Esophagus muscularis mucosa (tissue), 4 donors: ENCODE results near the gene ARHGAP9. TPM values are rescaled to one million over a fixed set of nuclear protein-coding genes. Genes with fewer than 3 reads are reported as not detected.
A peak's percentile ranks its signal among the peaks of the same experiment; 100 is the strongest.

ENCODE experiments used
- DNase-seq: peaks from one replicate; pipeline ENCODE4 v3.0.0-alpha.2; 2017; ENCODE audit errors: extremely low spot score
- H3K27ac ChIP-seq, 4 donors: fragments of 200-600 bp; sonication (generic); replicated peaks in 1 of 4; 1 replicate in 3 of 4; 2 replicates in 1 of 4; pipeline ENCODE4 v1.5.1; 2016 to 2019; ENCODE audit warnings: mild to moderate bottlenecking in 1 of 4
- H3K27me3 ChIP-seq, 4 donors: fragments of 200-600 bp; sonication (generic); one replicate each; pipeline versions ENCODE4 v1.5.1 to v1.6.0; 2016 to 2019
- H3K36me3 ChIP-seq, 4 donors: fragments of 200-600 bp; sonication (generic); one replicate each; pipeline ENCODE4 v1.5.1; 2016 to 2019
- H3K4me1 ChIP-seq, 4 donors: fragments of 200-600 bp; sonication (generic); one replicate each; pipeline ENCODE4 v1.5.1; 2016 to 2019
- H3K4me3 ChIP-seq, 4 donors: fragments of 200-600 bp; sonication (generic); 1 replicate in 2 of 4; 2 replicates in 2 of 4; pipeline ENCODE4 v1.5.1; 2016 to 2019; ENCODE audit warnings: mild to moderate bottlenecking in 4 of 4, moderate library complexity in 1 of 4
- H3K9me3 ChIP-seq, 4 donors: fragments of 200-600 bp; sonication (generic); 1 replicate in 3 of 4; 2 replicates in 1 of 4; pipeline ENCODE4 v1.5.1; 2016 to 2019
- EP300 ChIP-seq: sonication (generic); formaldehyde crosslinking; IDR thresholded peaks from one replicate; pipeline ENCODE4 v1.6.1; 2017; ENCODE audit warnings: antibody characterized with exemption
- POLR2A ChIP-seq: fragments of 450-650 bp; IDR thresholded peaks from one replicate; pipeline ENCODE4 v1.6.1; 2017; ENCODE audit warnings: antibody characterized with exemption, moderate library complexity, mild to moderate bottlenecking, low read depth
- POLR2AphosphoS5 ChIP-seq, 2 donors: sonication (generic); formaldehyde crosslinking; IDR thresholded peaks; one replicate each; pipeline ENCODE4 v1.6.1; 2017; ENCODE audit warnings: antibody characterized with exemption in 2 of 2
- WGBS: methylation state at CpG from one replicate; pipeline ENCODE4 v1.1.5; 2018; 5-methylcytosine and 5-hydroxymethylcytosine counted together
- intact Hi-C: fragments of 100-400 bp; cut with DNase I; formaldehyde crosslinking; loops from one replicate; pipeline ENCODE4 v1.15.1; 2023
- total RNA-seq, 4 donors: library from RNA; depleted of rRNA; stranded (reverse); fragments of >200 nt; gene quantifications; one replicate each; pipeline versions ENCODE4 v1.1.0 to v1.2.1, GENCODE V29; 2016
- TF ChIP-seq, protein P1 (sequence below), 3 experiments: fragments of 200-600 bp in 2 of 3; fragments of 450-650 bp in 1 of 3; sonication (generic) in 2 of 3; IDR thresholded peaks; one replicate each; pipeline ENCODE4 v1.5.1; 2017 to 2019; ENCODE audit warnings: antibody characterized with exemption in 3 of 3, mild to moderate bottlenecking in 2 of 3, moderate library complexity in 1 of 3

Gene ARHGAP9
- total RNA-seq, 4 donors from 2014 or later, result 6.0 to 12.9 (median 8.8) TPM

GRCh38 chr12:57434517-57435223 lies 45.0 kb downstream of the ARHGAP9 start, which contains the start of gene INHBC:
INHBC (plus strand) TSS chr12:57434784; CDS start chr12:57434887, 103 bp downstream.
- H3K9me3 ChIP-seq, result no peaks in the 10 kb centered on the region
- intact Hi-C loops, result no loop called here
- no peak within 1 kb of the TSS for H3K4me3 ChIP-seq
- H3K27me3 ChIP-seq, result no peaks in the 10 kb centered on the region
- TF ChIP-seq EP300 (no peak), POLR2A (no peak), POLR2AphosphoS5 (IDR thresholded peaks at IDR 0.05) (no peak)
- TF ChIP-seq, protein P1, sequence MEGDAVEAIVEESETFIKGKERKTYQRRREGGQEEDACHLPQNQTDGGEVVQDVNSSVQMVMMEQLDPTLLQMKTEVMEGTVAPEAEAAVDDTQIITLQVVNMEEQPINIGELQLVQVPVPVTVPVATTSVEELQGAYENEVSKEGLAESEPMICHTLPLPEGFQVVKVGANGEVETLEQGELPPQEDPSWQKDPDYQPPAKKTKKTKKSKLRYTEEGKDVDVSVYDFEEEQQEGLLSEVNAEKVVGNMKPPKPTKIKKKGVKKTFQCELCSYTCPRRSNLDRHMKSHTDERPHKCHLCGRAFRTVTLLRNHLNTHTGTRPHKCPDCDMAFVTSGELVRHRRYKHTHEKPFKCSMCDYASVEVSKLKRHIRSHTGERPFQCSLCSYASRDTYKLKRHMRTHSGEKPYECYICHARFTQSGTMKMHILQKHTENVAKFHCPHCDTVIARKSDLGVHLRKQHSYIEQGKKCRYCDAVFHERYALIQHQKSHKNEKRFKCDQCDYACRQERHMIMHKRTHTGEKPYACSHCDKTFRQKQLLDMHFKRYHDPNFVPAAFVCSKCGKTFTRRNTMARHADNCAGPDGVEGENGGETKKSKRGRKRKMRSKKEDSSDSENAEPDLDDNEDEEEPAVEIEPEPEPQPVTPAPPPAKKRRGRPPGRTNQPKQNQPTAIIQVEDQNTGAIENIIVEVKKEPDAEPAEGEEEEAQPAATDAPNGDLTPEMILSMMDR (IDR thresholded peaks at IDR 0.05), result no peak
- H3K36me3 ChIP-seq, result no peaks in the 10 kb centered on the region
- DNase-seq, result no peak
- 55% methylated on average over 6 of the region's 8 CpGs for WGBS
- peaks cover 5 to 9% (median 8%) of the 10 kb centered on the region in 4 donors for H3K4me1 ChIP-seq
- H3K27ac ChIP-seq, result no peak within 1 kb of the TSS

GRCh38 chr12:57433370-57433769 lies 46.3 kb downstream of the ARHGAP9 start:
- H3K9me3 ChIP-seq, result no peaks in the 10 kb centered on the region
- H3K36me3 ChIP-seq, result no peaks in the 10 kb centered on the region
- H3K4me3 ChIP-seq, result no peak overlapping the region
- DNase-seq, result no peak
- no peak overlapping the region for H3K27ac ChIP-seq
- 93% methylated on average over 3 of the region's 3 CpGs for whole genome bisulfite sequencing
- H3K4me1 ChIP-seq, result peaks cover 12 to 18% (median 15%) of the 10 kb centered on the region in 4 donors
- no peaks in the 10 kb centered on the region for H3K27me3 ChIP-seq
- intact Hi-C loops, result no loop called here
- TF ChIP-seq EP300, result no peak
- TF ChIP-seq, protein P1 (IDR thresholded peaks at IDR 0.05), result no peak
- TF ChIP-seq POLR2A, result no peak
- TF ChIP-seq POLR2AphosphoS5 (IDR thresholded peaks at IDR 0.05), result no peak

GRCh38 chr12:57431654-57432188 lies 47.9 kb downstream of the ARHGAP9 start:
- no peak for DNase-seq
- no peaks in the 10 kb centered on the region for H3K9me3 ChIP-seq
- intact Hi-C loops, result no loop called here
- TF ChIP-seq EP300, result no peak
- peak overlapping the region; percentile 66 to 97 (median 78) for H3K4me3 ChIP-seq
- 91% methylated on average over 11 of the region's 11 CpGs for WGBS
- H3K27ac ChIP-seq, result peak overlapping the region; percentile 90 to 98 (median 98)
- H3K36me3 ChIP-seq, result no peaks in the 10 kb centered on the region
- H3K27me3 ChIP-seq, result no peaks in the 10 kb centered on the region
- peaks cover 12 to 26% (median 17%) of the 10 kb centered on the region in 4 donors for H3K4me1 ChIP-seq

- no peaks in the 10 kb centered on the region for H3K36me3 ChIP-seq
- 2% methylated on average over 31 of the region's 41 CpGs for WGBS
- DNase-seq, result peak; percentile 98
- peak within 1 kb of the TSS; percentile 66 to 97 (median 78) for H3K4me3 ChIP-seq
- no peaks in the 10 kb centered on the region for H3K27me3 ChIP-seq
- intact Hi-C loops, result no loop called here
- peak within 1 kb of the TSS; percentile 90 to 98 (median 98) for H3K27ac ChIP-seq
- H3K9me3 ChIP-seq, result no peaks in the 10 kb centered on the region
- H3K4me1 ChIP-seq, result peaks cover 12 to 26% (median 17%) of the 10 kb centered on the region in 4 donors
- TF ChIP-seq POLR2AphosphoS5 (IDR thresholded peaks at IDR 0.05), result peak; percentile 98
- peak; percentile 88 for TF ChIP-seq POLR2A
- TF ChIP-seq, protein P1 (IDR thresholded peaks at IDR 0.05), result peak in 1 of 3 experiments; percentile 21
- no peak for TF ChIP-seq EP300
Measured at GRCh38 chr12:57430931-57431566, 48.6 kb downstream of the ARHGAP9 start, which contains the start of gene R3HDM2. R3HDM2 (minus strand) TSS chr12:57431043; CDS start chr12:57310428, 120,615 bp downstream.
